ENCODE measurements around the gene SDR9C7. TPM values are rescaled to one million over a fixed set of nuclear protein-coding genes. Genes with fewer than 3 reads are reported as not detected.

The SDR9C7 gene
- total RNA-seq, 2 donors from 2014 or later: not detected

DNA sequence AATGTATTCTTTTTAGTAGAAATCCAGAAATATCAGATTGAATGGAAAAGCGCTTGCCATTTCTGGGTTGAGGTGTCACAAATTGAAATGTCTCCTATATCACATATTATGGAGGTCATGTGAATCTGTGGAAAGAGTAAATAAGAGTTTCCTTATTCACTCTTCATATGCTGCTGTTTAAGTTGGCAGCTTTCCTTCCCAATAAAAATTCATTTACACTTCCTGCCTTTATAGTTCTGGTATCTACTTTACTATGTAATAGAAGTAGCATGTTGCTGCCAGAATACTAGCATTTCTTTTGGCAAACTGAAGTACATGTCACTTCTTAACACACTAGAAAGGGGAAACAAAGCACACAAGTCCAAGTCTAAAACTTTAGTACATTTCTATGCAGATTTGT lies 60.8 kb downstream of the SDR9C7 start:
- DNase-seq: no peak
- Histone ChIP-seq H3K27me3 (no peaks in the 10 kb centered on the region), H3K36me3 (no peaks in the 10 kb centered on the region), H3K27ac (no peak overlapping the region), H3K9ac (ENCODE audit: low read depth in 2 of 2, low read length in 2 of 2) (no peak overlapping the region), H3K4me1 (no peaks in the 10 kb centered on the region), H3K4me3 (no peak overlapping the region), H3K9me3 (no peaks in the 10 kb centered on the region)
- TF ChIP-seq, protein P1, sequence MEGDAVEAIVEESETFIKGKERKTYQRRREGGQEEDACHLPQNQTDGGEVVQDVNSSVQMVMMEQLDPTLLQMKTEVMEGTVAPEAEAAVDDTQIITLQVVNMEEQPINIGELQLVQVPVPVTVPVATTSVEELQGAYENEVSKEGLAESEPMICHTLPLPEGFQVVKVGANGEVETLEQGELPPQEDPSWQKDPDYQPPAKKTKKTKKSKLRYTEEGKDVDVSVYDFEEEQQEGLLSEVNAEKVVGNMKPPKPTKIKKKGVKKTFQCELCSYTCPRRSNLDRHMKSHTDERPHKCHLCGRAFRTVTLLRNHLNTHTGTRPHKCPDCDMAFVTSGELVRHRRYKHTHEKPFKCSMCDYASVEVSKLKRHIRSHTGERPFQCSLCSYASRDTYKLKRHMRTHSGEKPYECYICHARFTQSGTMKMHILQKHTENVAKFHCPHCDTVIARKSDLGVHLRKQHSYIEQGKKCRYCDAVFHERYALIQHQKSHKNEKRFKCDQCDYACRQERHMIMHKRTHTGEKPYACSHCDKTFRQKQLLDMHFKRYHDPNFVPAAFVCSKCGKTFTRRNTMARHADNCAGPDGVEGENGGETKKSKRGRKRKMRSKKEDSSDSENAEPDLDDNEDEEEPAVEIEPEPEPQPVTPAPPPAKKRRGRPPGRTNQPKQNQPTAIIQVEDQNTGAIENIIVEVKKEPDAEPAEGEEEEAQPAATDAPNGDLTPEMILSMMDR (IDR thresholded peaks at IDR 0.05): no peak
- intact Hi-C loops (cut with DNase I): no loop called here

Other genes starting within 250 kb of the SDR9C7 start
- gene PTGES3, start 246.1 kb downstream of the SDR9C7 start, total RNA-seq: 100 to 1,000 TPM; 242 to 303 TPM
- 100 to 1,000 TPM; 622 to 763 TPM for gene NACA, start 209.1 kb downstream of the SDR9C7 start, total RNA-seq
- 10 to 100 TPM in 1 of 2 donors, 1 to 10 TPM in 1; 6.5 to 18.6 TPM for gene PRIM1, start 182.1 kb downstream of the SDR9C7 start, total RNA-seq
- 1 to 10 TPM; 2.0 to 5.8 TPM for gene HSD17B6, start 171.1 kb downstream of the SDR9C7 start, total RNA-seq
- under 1 TPM; 0.16 to 0.44 TPM for gene RDH16, start 23.2 kb upstream of the SDR9C7 start, total RNA-seq
- gene ZBTB39, start 72.1 kb upstream of the SDR9C7 start, total RNA-seq: 1 to 10 TPM; 3.7 to 5.7 TPM
- 1 to 10 TPM; 1.9 TPM for gene TAC3, start 82.1 kb upstream of the SDR9C7 start, total RNA-seq
- 100 to 1,000 TPM; 261 to 273 TPM for gene MYO1A, start 115.7 kb upstream of the SDR9C7 start, total RNA-seq
- gene NEMP1, start 144.4 kb upstream of the SDR9C7 start, total RNA-seq: 10 to 100 TPM in 1 of 2 donors, 1 to 10 TPM in 1; 7.3 to 21.1 TPM
- 1 to 10 TPM; 4.8 to 7.0 TPM for gene NAB2, start 154.7 kb upstream of the SDR9C7 start, total RNA-seq
- gene STAT6, start 177.0 kb upstream of the SDR9C7 start, total RNA-seq: 100 to 1,000 TPM; 161 to 181 TPM
- 100 to 1,000 TPM; 107 to 123 TPM for gene LRP1, start 194.1 kb upstream of the SDR9C7 start, total RNA-seq
- gene LRP1-AS, start 213.2 kb upstream of the SDR9C7 start, total RNA-seq: not detected